HCEC 1CT (cell line): Measurements from ENCODE around the gene SLC25A30.

ENCODE experiments used
- DNase-seq: peaks from one replicate; pipeline ENCODE4 v3.0.0-alpha.2; 2017

SLC25A30 gene, protein sequence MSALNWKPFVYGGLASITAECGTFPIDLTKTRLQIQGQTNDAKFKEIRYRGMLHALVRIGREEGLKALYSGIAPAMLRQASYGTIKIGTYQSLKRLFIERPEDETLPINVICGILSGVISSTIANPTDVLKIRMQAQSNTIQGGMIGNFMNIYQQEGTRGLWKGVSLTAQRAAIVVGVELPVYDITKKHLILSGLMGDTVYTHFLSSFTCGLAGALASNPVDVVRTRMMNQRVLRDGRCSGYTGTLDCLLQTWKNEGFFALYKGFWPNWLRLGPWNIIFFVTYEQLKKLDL

DNA sequence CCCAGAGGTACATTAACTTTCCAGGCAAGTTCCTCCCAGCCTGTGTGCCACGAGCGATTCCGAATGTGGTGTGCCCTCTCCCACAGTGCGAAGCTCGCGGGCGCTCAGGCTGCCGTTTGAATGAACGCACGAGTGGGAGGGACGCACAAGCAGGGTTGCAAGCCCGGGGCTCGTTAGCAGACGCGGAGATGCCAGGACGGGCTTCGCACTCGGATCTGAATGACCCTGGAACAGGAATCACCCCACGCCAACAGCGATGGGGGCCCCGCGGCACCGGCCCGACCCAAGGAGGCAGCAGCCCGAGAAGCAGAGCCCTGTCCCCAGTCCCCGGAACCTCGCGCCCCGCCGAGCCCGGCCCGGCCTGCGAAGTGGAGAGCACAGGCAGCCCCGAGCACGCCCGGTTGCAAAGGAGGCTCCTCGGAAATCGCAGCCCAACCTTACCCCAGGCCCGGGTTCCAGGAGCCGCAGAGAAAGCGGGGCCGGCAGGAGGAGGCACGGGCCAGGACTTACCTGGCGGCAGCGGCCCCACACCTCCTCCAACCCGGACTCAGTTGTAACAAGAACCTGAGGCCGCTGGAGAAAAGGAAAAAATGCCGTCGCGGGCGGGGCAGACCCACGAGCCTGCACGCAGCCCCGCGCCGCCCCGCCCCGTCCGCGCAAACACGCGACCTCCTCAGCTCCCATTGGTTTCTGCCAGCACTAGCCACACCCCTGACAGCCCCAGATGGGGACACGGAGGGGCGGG, at the start of gene SLC25A30:
TSS of gene SLC25A30 (minus strand) at position 584 of the 745 bp plus-strand sequence. CDS start 6,948 bp downstream, outside the sequence.
- DNase-seq: peak; percentile 81

DNA sequence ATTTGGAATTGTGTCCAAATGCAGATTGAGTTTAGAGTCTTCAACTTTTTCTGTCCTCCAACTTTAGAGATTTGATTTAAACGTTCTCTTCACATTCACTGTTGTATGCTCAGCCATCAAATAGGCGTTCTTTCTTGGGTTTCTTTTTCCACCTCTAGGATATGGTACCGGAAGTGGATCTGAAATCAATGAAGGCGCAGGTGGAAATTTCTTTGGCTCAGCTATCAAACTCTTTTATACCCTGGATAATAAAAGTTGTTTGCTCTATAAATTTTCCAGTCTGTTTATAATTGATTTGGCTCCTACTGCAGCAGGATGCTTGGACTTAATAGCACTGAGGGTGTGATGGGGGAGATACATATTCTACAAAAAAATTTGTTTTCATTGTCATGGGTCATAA, 48.2 kb upstream of the SLC25A30 start:
- no peak for DNase-seq

DNA sequence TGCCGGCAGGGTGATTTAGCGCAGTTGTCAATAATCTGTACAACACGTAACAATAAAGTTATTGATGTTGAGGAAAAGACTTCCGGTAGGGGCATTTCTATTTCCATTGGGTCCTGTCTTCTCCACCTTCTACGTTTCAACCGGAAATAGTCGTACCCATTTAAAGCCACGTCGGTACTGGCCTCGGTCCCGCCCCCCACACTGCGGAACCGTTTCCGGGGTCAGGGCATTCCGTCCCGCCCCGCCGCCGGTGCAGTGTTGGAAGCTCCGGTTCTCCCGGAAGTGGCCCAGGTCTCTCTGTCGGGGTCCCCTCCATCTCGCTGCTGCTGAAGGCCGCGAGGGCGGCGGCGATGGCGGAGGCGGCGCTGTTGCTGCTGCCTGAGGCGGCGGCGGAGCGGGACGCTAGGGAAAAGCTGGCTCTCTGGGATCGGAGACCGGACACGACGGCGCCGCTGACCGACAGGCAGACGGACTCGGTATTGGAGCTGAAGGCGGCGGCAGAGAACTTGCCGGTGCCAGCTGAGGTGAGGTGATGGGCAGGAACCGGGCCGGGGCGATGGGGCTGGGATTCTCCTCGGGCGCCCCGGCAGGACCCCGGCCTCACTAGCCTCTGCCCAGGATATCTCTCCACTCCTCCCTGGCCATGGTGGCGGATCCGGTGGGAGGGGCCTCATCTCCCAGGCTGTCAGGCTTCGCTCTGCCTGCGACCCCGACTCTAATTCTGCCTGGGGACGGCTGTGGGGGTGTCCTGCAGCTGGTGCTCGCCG, 46.7 kb upstream of the SLC25A30 start, which contains the start of gene COG3:
TSS of gene COG3 (plus strand) at position 253 of the 767 bp plus-strand sequence. CDS start at position 351, 98 bp downstream.
- peak; percentile 97 for DNase-seq

DNA sequence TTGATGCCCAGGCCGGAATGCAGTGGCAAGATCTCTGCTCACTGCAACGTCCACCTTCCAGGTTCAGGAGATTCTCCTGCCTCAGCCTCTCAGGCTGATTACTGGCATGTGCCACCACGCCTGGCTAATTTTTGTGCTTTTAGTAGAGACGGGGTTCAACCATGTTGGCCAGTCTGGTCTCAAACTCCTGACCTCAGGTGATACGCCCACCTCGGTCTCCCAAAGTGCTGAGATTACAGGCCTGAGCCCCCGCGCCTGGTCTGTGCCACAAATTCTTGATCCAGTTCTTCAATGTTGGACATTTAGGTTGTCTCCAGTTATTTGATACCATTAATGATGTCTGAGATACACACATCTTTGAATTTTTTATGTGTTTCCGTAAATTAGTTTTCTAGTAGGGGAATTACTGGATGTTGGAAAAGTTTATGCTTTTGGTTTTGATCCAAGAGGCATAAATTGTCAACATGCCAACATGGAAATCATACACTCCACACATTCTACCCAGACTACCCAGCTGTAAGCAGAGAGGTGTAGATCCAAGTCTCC, 46.0 kb upstream of the SLC25A30 start:
- DNase-seq: no peak

DNA sequence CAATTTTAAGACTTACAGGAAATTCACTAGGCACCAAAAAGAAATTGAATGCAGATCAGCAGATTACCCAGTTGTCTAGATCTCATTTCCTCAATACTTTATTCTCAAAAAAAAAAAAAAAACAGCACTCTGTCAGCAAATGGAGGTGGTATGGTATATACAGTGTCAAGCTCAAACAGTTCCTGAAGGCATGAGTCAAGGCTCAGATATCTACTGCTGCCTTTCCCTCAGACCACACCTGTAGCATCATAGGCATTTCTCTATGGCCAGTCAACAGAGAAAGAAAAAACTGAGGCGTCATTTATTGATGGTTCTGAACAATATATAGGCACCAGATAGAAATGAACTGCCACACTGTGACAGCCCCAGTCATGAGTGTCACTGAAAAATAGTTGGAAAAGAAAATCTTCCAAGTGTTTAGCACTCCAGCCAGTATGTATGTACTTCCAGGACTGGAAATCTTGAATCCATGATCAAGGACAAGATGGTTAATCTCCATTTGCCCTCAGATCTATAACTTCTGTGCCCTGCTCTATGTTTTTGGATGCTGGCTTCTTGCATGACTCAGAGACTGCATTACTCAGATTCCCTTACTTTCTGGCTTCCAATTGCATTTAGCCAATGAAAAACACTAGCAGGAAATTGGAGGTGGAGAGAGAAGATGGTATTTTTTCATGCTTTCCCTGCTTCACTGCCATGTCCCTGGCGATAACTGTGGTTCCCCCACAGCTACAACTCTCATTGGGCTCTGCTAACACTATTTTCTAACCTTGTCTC, 38.2 kb upstream of the SLC25A30 start:
- peak; percentile 49 for DNase-seq

DNA sequence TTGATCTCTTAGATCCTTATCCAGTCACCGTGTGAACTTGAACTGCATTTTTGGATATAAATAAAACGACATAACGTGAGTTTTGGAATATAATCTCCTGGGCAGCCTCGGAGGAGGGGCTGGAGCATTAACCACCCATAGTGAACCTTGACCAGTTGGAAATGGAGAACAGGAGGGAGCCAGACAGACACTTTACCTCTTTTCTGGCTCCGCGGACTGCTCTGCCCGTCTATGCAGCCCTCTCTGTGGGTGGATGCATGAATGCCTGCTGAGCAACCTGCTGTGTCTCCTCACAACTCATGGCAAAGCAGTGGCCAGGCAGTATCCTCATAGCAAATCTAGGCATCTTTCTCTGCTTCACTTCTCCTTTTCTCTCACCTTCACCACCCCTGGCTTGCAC, 36.0 kb upstream of the SLC25A30 start:
- DNase-seq: no peak

DNA sequence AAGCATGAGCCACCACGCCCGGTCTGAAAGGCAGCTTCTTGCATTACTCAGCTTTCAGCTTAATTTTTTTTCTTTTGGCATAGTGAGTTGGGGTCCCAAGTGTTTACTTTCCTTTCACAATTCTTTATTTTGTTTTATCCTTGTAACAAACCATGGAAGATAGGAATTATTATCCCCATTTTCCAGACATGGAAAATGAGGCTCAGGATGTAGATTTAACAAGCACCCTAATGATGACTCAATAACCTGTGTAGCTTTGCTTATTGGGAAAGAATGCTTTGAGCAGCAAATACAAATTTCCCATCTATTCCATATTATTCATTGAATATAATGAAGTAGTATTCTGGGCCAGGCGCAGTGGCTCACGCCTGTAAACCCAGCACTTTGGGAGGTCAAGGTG, 33.1 kb upstream of the SLC25A30 start:
- no peak for DNase-seq

DNA sequence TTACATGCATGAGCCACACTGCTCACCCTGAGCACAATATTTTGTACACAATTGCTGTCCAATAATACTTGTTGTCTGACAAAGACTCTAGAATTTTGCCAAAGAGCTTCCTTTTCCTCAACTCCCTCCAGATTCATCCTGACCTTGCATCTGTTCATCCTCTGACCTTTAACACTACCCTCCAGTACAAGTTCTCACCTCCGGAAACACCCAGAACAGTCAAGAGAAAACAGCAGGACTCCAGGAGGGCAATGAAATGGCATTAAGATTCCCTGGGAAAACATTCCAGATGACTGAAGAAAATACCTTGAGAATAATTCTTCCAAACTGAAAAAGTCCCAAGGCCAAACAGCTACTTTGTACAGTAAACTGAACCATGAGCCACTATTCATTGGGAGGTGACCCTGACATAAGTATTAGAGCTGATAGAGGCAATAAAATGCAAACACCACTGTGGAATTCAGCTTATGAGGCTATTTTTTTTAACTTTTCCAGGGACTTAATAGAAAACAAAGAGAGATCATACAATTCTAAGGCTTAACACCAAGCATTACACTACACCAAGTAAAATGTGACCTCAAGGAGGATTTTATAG, 30.9 kb upstream of the SLC25A30 start:
- DNase-seq: no peak

DNA sequence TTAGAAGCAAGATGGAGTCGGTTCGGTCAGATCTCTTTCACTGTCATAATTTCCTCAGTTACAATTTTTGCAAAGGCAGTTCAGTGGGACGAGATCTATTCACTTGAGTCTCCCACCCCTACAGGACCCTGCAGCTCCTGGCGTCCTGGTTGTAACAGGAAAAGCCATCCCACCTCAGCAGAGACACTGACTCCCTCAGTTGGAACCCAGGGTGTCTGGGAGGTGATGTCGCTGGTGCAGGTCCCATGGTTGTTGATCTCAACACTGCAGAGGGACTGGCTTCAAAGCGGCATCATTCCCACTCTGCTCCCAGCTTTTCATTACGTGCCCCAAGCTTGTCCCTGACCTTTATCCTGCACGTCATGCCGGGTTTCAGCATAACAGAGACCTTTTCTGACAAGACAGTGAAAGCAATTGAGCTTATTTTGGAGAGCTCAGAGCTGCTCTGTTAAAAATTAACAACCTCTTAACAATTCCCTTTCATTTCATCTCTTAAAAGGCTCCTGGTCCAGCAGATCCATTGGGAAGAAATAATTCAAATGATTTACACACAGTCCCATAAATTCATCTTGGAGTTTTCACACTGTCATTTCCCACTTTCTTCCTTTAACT, 29.0 kb upstream of the SLC25A30 start:
- no peak for DNase-seq

DNA sequence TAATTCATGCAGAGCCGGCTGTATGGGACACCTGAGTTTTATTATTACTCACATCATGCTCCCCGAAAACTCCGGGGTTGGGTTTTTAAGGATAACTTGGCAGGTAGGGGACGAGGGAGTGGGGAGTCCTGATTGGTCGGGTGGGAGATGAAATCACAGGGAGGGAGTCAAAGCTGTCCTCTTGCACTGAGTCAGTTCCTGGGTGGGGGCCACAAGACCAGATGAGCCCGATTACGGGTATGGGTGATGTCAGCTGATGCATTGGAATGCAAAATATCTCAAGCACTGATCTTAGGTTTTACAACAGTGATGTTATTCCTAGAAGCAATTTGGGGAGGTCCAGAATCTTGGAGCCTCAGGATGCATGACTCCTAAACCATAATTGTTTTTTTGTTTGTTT, 28.0 kb upstream of the SLC25A30 start:
- peak; percentile 47 for DNase-seq

DNA sequence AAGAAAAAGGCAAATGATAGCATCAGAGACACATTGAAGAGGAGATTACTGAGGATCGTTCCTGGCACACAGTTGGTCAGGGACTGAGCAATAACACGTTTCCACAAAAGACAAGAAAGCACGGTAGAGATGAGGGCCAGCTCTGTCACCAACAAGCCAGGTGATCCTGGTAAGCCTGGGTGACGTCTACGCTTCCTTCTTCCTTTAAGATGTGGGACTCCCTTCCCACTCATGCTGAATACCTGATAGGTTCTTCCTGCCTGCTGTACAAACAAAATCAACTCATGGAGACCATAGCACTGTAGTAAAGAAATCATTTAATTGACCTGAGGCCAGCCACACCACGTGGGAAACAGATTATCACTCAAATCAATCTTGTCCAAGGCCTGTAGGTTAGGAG, 26.9 kb upstream of the SLC25A30 start:
- no peak for DNase-seq

DNA sequence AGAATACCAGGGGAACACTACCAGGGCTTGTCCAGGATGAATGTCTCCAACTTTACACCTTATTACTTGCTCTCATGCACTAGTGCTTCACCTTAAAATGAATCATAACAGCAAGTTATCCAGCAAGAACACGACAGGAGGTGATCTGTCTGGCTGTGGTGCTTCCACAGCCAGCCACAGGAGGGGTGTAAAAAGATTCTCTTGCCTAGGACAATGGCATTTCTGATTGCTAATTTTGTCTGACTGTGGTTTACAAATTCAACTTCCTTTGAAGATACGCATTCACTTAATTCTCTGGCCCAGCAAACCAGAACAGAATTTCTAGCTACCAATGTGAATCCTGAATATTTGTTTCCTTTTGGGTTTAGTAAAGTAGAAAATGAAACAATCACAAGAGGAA, 23.5 kb upstream of the SLC25A30 start:
- DNase-seq: peak; percentile 39

DNA sequence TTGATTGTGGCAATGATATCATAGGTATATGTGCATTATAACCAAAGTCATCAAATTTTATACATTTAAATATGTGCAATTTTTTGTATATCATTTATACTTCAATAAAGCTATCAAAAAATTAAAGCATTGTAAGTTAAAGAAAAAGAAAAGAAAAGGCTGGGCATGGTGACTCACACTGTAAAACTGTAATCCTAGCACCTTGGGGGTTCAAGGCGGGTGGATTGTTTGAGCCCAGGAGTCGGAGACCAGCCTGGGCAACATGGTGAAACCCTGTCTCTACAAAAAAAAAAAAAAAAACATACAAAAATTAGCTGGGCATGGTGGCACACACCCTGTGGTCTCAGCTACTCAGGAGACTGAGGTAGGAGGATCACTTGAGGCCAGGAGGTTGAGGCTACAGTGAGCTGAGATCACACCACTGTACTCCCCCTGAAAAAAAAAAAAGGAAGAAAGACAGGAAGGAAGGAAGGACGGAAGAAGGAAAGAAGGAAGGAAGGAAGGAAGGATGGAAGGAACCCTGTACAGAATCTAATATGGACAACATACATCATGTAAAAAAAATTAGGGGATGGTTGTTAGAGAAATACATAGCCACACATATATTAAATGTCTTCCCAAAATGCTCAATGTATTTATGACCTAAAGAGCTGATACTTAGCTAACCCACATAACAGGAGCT, 21.7 kb upstream of the SLC25A30 start:
- DNase-seq: no peak

DNA sequence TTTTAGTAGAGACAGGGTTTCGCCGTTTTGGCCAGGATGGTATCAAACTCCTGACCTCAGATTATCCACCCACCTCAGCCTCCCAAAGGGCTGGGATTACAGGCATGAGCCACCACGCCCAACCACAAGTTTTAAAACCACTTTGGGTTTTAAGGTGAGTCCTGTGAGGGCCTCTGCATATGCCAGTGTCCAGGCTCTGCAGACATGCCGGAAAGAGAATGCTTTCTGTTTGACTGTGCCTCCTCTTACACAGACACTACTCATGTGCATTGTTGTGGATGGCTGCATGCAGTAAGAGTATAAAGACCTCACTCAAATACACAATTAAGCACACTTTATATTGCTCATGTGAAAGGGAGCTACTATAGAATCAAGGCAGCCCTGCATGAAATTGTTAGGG, 20.8 kb upstream of the SLC25A30 start:
- DNase-seq: no peak

DNA sequence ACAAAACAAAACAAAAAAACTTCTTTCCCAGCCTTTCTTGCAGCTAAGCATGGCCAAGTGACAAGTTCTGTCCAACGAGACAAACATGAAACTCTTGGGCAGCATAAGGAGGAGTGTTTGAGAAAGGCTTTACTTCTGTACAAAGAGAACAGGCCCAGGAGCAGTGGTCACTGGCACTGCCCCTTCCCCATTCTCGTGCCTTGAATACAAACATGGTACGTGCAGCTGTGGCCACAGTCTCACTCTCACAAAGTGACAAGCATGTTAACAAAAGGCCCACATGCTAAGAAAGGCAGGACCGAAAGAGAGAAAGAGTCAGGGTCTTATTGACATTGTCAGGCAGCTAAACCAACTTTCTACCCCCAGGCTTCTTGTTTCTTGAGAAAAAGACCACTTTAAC, 19.8 kb upstream of the SLC25A30 start:
- no peak for DNase-seq

DNA sequence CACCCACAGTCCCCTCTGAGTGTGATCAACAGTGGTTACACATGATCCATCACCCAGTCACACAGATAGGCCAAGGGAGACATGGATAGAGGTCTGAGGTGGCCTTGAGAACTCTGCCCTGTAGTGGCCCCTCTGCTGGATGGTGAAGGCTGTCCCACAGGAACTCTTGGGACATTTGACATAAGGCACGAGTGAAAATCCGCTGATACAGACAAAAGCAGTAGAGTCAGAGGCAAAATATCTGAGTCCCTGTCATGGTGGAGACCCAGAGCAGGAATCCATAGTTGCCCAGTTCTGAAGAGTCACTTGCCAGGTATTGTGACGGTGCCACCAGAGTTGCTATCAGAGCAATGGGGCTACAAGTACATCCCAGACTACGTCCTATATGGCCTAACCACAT, 18.8 kb upstream of the SLC25A30 start:
- no peak for DNase-seq

DNA sequence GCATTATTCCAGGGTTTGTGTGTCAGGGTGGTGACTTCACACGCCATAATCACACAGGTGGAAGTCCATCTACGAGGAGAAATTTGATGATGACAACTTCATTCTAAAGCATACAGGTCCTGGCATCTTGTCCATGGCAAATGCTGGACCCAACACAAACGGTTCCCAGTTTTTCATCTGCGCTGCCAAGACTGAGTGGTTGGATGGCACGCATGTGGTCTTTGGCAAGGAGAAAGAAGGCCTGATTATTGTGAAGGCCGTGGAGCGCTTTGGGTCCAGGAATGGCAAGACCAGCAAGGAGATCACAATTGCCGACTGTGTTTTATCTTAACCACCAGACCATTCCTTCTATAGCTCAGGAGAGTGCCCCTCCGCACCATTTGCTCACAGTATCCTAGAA, 18.2 kb upstream of the SLC25A30 start:
- no peak for DNase-seq

DNA sequence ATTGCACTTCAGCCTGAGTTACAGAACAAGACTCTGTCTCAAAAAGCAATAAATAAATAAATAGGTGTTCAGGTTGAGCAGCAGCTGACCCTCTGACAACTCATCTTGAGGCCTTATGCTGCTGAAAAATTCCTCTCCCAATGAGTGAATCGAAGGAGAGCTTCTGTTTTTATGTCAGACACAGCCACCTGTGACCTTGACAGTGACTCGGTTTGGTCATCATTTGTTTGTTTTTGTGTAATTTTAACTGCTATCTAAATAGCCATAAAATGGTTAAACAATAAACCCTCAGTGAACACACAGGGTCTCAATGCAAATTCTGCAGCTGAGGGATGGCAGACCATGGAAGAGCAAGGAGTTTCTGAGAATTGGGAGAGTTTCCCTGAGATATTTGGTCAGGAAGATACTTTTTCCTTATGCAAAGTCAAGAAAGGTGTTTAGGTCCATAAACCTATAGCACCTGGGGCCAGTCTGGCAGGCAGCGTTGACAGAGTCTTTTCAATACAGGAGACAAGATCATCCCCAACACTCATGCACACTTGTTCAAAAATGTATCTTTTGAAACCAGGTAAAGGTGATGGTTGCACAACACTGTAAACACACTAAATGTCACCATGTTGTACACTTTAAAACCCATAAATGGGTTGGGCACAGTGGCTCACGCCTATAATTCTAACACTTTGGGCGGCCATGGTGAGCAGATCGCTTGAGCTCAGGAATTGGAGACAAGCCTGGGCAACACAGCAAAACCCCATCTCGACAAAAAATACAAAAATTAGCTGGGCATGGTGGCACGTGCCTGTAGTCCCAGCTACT, 16.6 kb upstream of the SLC25A30 start:
- no peak for DNase-seq

DNA sequence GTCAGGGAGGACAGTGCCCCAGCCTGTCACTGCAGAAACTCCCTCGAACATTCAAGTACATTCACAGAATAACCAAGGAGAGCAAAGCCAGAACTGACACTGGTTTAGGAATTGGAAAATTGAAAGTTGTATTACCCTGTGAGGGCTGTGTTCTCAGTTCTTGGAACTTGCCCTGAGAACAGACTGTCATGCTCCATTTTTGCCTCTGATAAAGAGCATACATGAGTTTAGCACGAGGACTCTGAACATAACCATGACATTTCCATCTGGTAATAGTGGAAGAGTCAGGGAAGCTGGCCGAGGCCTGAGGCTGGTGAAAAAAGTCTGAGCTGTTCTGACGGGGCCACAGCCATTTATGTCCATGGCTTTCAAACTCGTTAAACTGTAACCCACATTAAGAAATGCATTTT, 15.2 kb upstream of the SLC25A30 start:
- DNase-seq: no peak

DNA sequence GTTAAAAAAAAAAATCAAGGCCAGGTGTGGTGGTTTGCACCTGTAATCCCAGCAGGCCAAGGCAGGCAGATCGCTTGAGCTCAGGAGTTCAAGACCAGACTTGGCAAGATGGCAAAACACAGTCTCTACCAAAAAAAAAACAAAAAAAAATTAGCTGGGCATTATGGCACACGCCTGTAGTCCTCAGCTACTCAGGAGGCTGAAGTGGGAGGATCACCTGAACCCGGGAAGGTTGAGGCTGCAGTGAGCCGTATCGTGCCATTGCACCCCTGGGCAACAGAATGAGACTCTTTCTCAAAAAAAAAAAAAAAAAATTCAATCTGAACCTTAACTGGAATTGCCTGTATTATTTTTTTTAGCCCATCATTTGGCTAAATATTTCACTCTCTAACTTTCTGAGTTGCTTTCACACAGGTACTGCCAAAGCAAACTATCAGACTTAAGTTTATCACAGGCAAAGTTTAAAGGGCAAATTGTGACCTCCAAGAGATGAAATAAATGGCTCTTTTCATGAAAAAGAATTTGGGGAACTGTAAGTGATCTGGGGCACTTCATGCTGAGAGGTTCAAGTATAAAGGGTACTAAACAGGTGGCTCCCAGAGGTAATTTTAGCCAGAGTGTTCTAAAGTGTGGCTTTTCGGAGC, 14.7 kb upstream of the SLC25A30 start:
- DNase-seq: no peak
